ENCODE measurements around the gene SLX1A.
"Not testable (repeated sequence)": the region's sequence is repeated elsewhere in the genome, so short reads cannot be mapped to it uniquely, and the experiment has no call there.

GRCh38 chr16:30217082-30217481, 23.4 kb downstream of the SLX1A start:
- TF ChIP-seq CTCF (IDR thresholded peaks at IDR 0.05); POLR2AphosphoS5 (IDR thresholded peaks at IDR 0.05; ENCODE audit: insufficient read depth in 1 of 2, low read depth in 1 of 2): not testable (repeated sequence)

Measured in vagina (tissue), 2 donors.